OCI-LY1 (cell line): Measurements from ENCODE around the gene SSH2.

ENCODE experiments used
- H2AFZ ChIP-seq: fragments of 200-600 bp; sonication (generic), shearing (Covaris generic); 2 replicates; pipeline ENCODE4 v1.6.0; 2014; ENCODE audit warnings: antibody characterized with exemption, mild to moderate bottlenecking, low read length
- H3F3A ChIP-seq: fragments of 200-600 bp; sonication (generic), shearing (Covaris generic); 2 replicates; pipeline ENCODE4 v1.6.0; 2014; ENCODE audit warnings: mild to moderate bottlenecking, antibody characterized with exemption, low read length, moderate library complexity; ENCODE audit not compliant: insufficient read depth
- H3K27ac ChIP-seq: fragments of 200-600 bp; sonication (generic); 2 replicates; pipeline ENCODE4 v1.5.1; 2014; ENCODE audit warnings: low read length, mixed run types, mild to moderate bottlenecking, low read depth; ENCODE audit not compliant: poor library complexity, severe bottlenecking
- H3K27me3 ChIP-seq: fragments of 200-600 bp; sonication (generic); 2 replicates; pipeline ENCODE4 v1.6.0; 2014; ENCODE audit warnings: antibody characterized with exemption, mild to moderate bottlenecking, low read length, moderate library complexity; ENCODE audit not compliant: insufficient read depth
- H3K36me3 ChIP-seq: fragments of 200-600 bp; sonication (generic); 2 replicates; pipeline ENCODE4 v1.6.1; 2014; ENCODE audit warnings: mild to moderate bottlenecking, antibody characterized with exemption, low read length, moderate library complexity, mixed read lengths; ENCODE audit not compliant: insufficient read depth
- H3K4me1 ChIP-seq: fragments of 200-600 bp; sonication (generic); 2 replicates; pipeline ENCODE4 v1.5.1; 2014; ENCODE audit warnings: mild to moderate bottlenecking, low read length, moderate library complexity; ENCODE audit not compliant: insufficient read depth, severe bottlenecking
- H3K4me2 ChIP-seq: fragments of 200-600 bp; sonication (generic), shearing (Covaris generic); 2 replicates; pipeline ENCODE4 v1.6.1; 2014; ENCODE audit warnings: low read length
- H3K4me3 ChIP-seq: fragments of 200-600 bp; sonication (generic); 2 replicates; pipeline ENCODE4 v1.5.1; 2014; ENCODE audit warnings: low read length, low read depth, mild to moderate bottlenecking, mixed read lengths; ENCODE audit not compliant: poor library complexity, severe bottlenecking
- H3K79me2 ChIP-seq: fragments of 200-600 bp; shearing (Covaris generic); 2 replicates; pipeline ENCODE4 v1.6.1; 2016; ENCODE audit warnings: mixed run types, low read length, mixed read lengths; ENCODE audit not compliant: insufficient read depth
- H3K9ac ChIP-seq: fragments of 200-600 bp; sonication (generic), shearing (Covaris generic); 2 replicates; pipeline ENCODE4 v1.6.1; 2014; ENCODE audit warnings: mild to moderate bottlenecking, low read length, mixed read lengths
- H3K9me2 ChIP-seq: fragments of 200-600 bp; sonication (generic), shearing (Covaris generic); 2 replicates; pipeline ENCODE4 v1.6.1; 2014; ENCODE audit warnings: low read depth, mild to moderate bottlenecking, low read length, mixed read lengths
- H3K9me3 ChIP-seq: fragments of 200-600 bp; shearing (Covaris generic); 2 replicates; pipeline ENCODE4 v1.6.1; 2014; ENCODE audit warnings: low read length, mixed read lengths
- H4K20me1 ChIP-seq: fragments of 200-600 bp; sonication (generic), shearing (Covaris generic); 2 replicates; pipeline ENCODE4 v1.6.0; 2016; ENCODE audit warnings: mild to moderate bottlenecking, low read length; ENCODE audit not compliant: insufficient read depth
- CTCF ChIP-seq: fragments of 200-600 bp; sonication (generic), shearing (Covaris generic); IDR thresholded peaks from 2 replicates; pipeline ENCODE4 v1.5.1; 2017; ENCODE audit warnings: mild to moderate bottlenecking, antibody characterized with exemption, low read length, moderate library complexity, mixed read lengths
- EZH2 ChIP-seq: fragments of 200-600 bp; sonication (generic), shearing (Covaris generic); IDR thresholded peaks from 2 replicates; pipeline ENCODE4 v1.8.0; 2017; ENCODE audit warnings: borderline replicate concordance, mixed run types, mild to moderate bottlenecking, antibody characterized with exemption, low read length, moderate library complexity, mixed read lengths

SSH2 gene

GRCh38 chr17:29608986-29609385 lies 321.0 kb downstream of the SSH2 start:
- H3F3A ChIP-seq = no peaks in the 10 kb centered on the region
- no peak overlapping the region for H2AFZ ChIP-seq
- H3K9ac ChIP-seq = no peak overlapping the region
- peak overlapping the region; percentile 42 for H3K4me2 ChIP-seq
- H3K4me1 ChIP-seq = peaks cover 36% of the 10 kb centered on the region
- no peaks in the 10 kb centered on the region for H3K36me3 ChIP-seq
- no peak overlapping the region for H3K4me3 ChIP-seq
- no peaks in the 10 kb centered on the region for H3K9me3 ChIP-seq
- H4K20me1 ChIP-seq = no peaks in the 10 kb centered on the region
- no peak overlapping the region for H3K27ac ChIP-seq
- H3K27me3 ChIP-seq = no peaks in the 10 kb centered on the region; the same call in 1 of the 2 replicates
- H3K79me2 ChIP-seq = no peaks in the 10 kb centered on the region
- H3K9me2 ChIP-seq = no peaks in the 10 kb centered on the region
- TF ChIP-seq EZH2 (no peak), CTCF (no peak)

GRCh38 chr17:29607557-29608195 lies 322.4 kb downstream of the SSH2 start:
- Histone ChIP-seq H3K36me3 (no peaks in the 10 kb centered on the region), H2AFZ (no peak overlapping the region), H3K4me3 (peak overlapping the region; percentile 22), H3K9ac (peak overlapping the region; percentile 14; the same call in 1 of the 2 replicates), H4K20me1 (no peaks in the 10 kb centered on the region), H3K4me2 (peak overlapping the region; percentile 42), H3K27ac (no peak overlapping the region), H3K9me3 (no peaks in the 10 kb centered on the region), H3K27me3 (no peaks in the 10 kb centered on the region; the same call in 1 of the 2 replicates), H3K9me2 (no peaks in the 10 kb centered on the region), H3K4me1 (peaks cover 31% of the 10 kb centered on the region), H3F3A (no peaks in the 10 kb centered on the region), H3K79me2 (no peaks in the 10 kb centered on the region)
- TF ChIP-seq CTCF (no peak), EZH2 (no peak)

GRCh38 chr17:29603109-29603674 lies 326.8 kb downstream of the SSH2 start:
- H3K27me3 ChIP-seq = peaks cover 3% of the 10 kb centered on the region; the same call in 1 of the 2 replicates
- peaks cover 22% of the 10 kb centered on the region for H3K4me1 ChIP-seq
- H2AFZ ChIP-seq = no peak overlapping the region
- H3K36me3 ChIP-seq = no peaks in the 10 kb centered on the region
- no peaks in the 10 kb centered on the region for H3F3A ChIP-seq
- no peaks in the 10 kb centered on the region for H3K9me2 ChIP-seq
- H3K27ac ChIP-seq = peak overlapping the region; percentile 23
- H3K9ac ChIP-seq = no peak overlapping the region
- no peak overlapping the region for H3K4me3 ChIP-seq
- no peak overlapping the region for H3K4me2 ChIP-seq
- TF ChIP-seq EZH2 (no peak), CTCF (no peak)
- no peaks in the 10 kb centered on the region for H3K79me2 ChIP-seq
- H3K9me3 ChIP-seq = no peaks in the 10 kb centered on the region
- no peaks in the 10 kb centered on the region for H4K20me1 ChIP-seq
